ENCODE data around the gene ZC3H6.

The ZC3H6 gene, protein sequence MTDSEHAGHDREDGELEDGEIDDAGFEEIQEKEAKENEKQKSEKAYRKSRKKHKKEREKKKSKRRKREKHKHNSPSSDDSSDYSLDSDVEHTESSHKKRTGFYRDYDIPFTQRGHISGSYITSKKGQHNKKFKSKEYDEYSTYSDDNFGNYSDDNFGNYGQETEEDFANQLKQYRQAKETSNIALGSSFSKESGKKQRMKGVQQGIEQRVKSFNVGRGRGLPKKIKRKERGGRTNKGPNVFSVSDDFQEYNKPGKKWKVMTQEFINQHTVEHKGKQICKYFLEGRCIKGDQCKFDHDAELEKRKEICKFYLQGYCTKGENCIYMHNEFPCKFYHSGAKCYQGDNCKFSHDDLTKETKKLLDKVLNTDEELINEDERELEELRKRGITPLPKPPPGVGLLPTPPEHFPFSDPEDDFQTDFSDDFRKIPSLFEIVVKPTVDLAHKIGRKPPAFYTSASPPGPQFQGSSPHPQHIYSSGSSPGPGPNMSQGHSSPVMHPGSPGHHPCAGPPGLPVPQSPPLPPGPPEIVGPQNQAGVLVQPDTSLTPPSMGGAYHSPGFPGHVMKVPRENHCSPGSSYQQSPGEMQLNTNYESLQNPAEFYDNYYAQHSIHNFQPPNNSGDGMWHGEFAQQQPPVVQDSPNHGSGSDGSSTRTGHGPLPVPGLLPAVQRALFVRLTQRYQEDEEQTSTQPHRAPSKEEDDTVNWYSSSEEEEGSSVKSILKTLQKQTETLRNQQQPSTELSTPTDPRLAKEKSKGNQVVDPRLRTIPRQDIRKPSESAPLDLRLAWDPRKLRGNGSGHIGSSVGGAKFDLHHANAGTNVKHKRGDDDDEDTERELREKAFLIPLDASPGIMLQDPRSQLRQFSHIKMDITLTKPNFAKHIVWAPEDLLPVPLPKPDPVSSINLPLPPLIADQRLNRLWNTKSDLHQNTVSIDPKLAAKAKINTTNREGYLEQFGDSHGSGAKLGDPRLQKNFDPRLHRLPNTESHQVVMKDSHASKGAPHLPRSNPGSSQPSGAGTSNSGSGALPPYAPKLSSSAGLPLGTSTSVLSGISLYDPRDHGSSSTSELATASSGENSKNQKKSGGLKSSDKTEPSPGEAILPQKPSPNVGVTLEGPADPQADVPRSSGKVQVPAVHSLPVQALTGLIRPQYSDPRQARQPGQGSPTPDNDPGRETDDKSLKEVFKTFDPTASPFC

DNA sequence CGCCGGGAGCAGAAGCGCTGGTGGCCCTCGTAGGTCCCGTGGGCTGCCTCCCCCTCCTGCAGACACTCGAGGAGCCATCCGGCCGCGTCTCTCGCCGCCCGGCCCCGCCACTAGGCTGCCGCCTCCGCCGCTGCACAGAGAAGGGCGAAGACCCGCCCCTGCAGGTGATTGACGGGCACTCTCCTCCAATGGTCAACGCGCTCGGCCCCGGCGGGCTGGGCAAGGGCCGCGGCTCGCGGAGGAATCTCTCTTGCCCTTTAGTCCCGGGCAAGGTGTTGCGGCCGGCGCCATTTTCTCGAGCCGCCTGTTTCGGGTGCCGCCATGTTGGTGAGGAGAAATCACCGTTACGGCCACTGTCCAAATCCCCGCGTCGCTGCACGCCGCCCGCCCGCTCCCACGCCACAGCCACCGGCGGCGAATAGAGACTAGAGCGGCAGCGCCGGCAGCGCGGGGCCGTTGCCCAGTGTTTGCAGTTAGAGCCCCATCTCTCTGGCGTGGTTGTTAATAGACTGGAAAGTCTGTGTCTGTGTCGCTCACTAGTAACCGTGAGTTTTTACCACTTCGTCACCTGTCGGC is at the start of gene ZC3H6:
Gene ZC3H6 (plus strand): TSS at position 287 of the 576 bp plus-strand sequence. CDS start 398 bp downstream, outside the sequence.
- H3K4me3 ChIP-seq (ENCODE audit: control insufficient read depth, low read depth, low read length), result peak within 1 kb of the TSS; percentile 79
- TF ChIP-seq, protein P1, sequence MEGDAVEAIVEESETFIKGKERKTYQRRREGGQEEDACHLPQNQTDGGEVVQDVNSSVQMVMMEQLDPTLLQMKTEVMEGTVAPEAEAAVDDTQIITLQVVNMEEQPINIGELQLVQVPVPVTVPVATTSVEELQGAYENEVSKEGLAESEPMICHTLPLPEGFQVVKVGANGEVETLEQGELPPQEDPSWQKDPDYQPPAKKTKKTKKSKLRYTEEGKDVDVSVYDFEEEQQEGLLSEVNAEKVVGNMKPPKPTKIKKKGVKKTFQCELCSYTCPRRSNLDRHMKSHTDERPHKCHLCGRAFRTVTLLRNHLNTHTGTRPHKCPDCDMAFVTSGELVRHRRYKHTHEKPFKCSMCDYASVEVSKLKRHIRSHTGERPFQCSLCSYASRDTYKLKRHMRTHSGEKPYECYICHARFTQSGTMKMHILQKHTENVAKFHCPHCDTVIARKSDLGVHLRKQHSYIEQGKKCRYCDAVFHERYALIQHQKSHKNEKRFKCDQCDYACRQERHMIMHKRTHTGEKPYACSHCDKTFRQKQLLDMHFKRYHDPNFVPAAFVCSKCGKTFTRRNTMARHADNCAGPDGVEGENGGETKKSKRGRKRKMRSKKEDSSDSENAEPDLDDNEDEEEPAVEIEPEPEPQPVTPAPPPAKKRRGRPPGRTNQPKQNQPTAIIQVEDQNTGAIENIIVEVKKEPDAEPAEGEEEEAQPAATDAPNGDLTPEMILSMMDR (IDR thresholded peaks at IDR 0.05; ENCODE audit: control insufficient read depth, insufficient read depth, low read depth, low read length, missing control alignments), result peak; percentile 23
- peak; percentile 98 for DNase-seq (ENCODE audit: low read depth)

DNA sequence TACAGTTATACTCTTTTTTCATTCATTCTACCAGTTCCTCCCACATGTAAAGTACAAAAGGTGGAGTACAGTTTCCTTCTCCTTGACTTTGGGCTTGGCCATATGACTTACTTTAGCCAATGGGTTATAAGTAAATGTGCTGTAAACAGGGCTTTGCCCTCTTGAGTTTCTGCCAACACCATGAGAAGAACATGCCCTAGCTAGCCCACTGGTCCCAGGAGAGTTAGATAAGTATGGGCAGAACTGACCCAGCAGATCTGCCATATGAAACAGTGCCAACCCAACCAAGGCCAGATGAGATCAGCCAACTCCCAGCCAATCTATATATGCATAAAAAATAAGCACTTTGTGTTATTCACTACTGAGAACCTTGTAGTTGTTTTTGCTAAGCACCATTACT is 46.0 kb upstream of the ZC3H6 start:
- DNase-seq (ENCODE audit: low read depth), result no peak

DNA sequence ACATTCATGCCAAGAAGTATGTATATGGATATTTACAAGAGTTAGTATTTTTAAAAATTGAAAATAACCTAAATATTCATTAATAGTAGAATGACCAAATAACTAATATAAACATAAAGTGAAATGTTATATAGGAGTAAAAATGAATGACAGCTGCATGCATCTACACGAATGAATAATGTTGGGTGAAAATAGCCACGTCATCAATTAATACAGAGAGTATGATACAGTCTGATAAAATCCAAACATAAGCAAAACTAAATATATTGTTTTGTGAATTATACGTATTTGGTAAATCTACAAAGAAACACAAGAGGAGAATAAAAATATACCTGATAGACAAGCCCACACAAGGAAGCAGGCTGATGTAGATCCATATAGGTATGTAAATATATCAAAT is 45.0 kb upstream of the ZC3H6 start:
- no peak for DNase-seq (ENCODE audit: low read depth)
- TF ChIP-seq, protein P1 (IDR thresholded peaks at IDR 0.05; ENCODE audit: control insufficient read depth, insufficient read depth, low read depth, low read length, missing control alignments), result no peak
- H3K4me3 ChIP-seq (ENCODE audit: control insufficient read depth, low read depth, low read length), result no peak overlapping the region

More for the DNA sequence above, 46.0 kb upstream of the ZC3H6 start:
- TF ChIP-seq, protein P1 (IDR thresholded peaks at IDR 0.05; ENCODE audit: control insufficient read depth, insufficient read depth, low read depth, low read length, missing control alignments), result no peak
- no peak overlapping the region for H3K4me3 ChIP-seq (ENCODE audit: control insufficient read depth, low read depth, low read length)

DNA sequence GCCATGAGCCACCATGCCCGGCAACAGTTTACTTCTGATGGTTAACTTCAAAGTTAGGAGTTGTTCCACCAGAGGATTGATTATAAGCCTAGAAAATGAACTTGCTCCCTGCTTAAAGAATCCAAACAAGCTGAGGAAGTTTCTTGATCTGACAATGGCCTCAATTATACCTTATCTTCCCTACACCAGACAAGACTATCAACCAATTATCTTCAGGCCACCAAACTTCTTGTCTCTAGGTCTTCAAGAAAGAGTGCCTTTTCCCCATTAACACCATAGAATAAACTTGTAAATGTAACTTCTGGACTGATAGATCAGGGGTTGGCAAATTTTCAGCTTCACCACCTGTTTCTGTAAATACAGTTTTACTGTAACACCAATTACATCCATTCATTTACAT is 35.5 kb upstream of the ZC3H6 start:
- DNase-seq (ENCODE audit: low read depth), result no peak
- H3K4me3 ChIP-seq (ENCODE audit: control insufficient read depth, low read depth, low read length), result no peak overlapping the region
- TF ChIP-seq, protein P1 (IDR thresholded peaks at IDR 0.05; ENCODE audit: control insufficient read depth, insufficient read depth, low read depth, low read length, missing control alignments), result no peak

DNA sequence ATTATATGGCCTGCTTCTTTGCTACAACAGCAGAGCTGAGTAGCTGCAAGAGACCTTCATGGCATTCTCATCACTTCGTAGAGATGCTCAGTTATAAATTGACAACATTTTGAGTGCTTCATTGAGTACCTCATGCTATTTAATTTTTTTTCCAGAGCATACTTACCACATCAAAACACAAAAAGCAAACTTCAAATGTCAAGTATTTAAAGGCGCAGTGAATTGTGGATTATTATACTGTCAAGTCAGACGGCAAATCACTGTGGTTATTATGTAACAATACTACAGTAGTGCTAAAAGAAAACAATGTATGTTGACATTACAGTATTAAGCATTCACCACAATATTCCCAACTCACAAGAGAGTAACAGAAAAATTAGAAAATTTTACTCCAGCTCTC is 33.0 kb upstream of the ZC3H6 start:
- H3K4me3 ChIP-seq (ENCODE audit: control insufficient read depth, low read depth, low read length), result no peak overlapping the region

More for the DNA sequence above, 33.0 kb upstream of the ZC3H6 start:
- DNase-seq (ENCODE audit: low read depth), result no peak
- TF ChIP-seq, protein P1 (IDR thresholded peaks at IDR 0.05; ENCODE audit: control insufficient read depth, insufficient read depth, low read depth, low read length, missing control alignments), result no peak

All from AG09309 (cell line).